Measurements from ENCODE around the gene NR1D2.

The NR1D2 gene

GRCh38 chr3:23920151-23920655 lies 24.9 kb upstream of the NR1D2 start:
- Mint-ChIP-seq H3K4me3 (peak overlapping the region; percentile 98), H3K27ac (peak overlapping the region; percentile 81), H3K27me3 (no peaks in the 10 kb centered on the region), H3K4me1 (peaks cover 36% of the 10 kb centered on the region), H3K9me3 (no peaks in the 10 kb centered on the region), H3K36me3 (peaks cover 32% of the 10 kb centered on the region)

GRCh38 chr3:23921052-23921511 lies 24.0 kb upstream of the NR1D2 start:
- peak overlapping the region; percentile 62 for H3K27ac Mint-ChIP-seq
- peaks cover 32% of the 10 kb centered on the region for H3K36me3 Mint-ChIP-seq

GRCh38 chr3:23923786-23924185 lies 21.3 kb upstream of the NR1D2 start:
- Mint-ChIP-seq H3K36me3 (peaks cover 16% of the 10 kb centered on the region), H3K27me3 (no peaks in the 10 kb centered on the region), H3K9me3 (no peaks in the 10 kb centered on the region), H3K4me1 (peaks cover 21% of the 10 kb centered on the region), H3K4me3 (no peak overlapping the region), H3K27ac (no peak overlapping the region)

More at GRCh38 chr3:23921052-23921511, 24.0 kb upstream of the NR1D2 start:
- H3K9me3 Mint-ChIP-seq: no peaks in the 10 kb centered on the region
- peaks cover 27% of the 10 kb centered on the region for H3K4me1 Mint-ChIP-seq
- peak overlapping the region; percentile 15 for H3K4me3 Mint-ChIP-seq
- no peaks in the 10 kb centered on the region for H3K27me3 Mint-ChIP-seq

GRCh38 chr3:23926246-23926645 lies 18.8 kb upstream of the NR1D2 start:
- Mint-ChIP-seq H3K27me3 (no peaks in the 10 kb centered on the region), H3K4me1 (peaks cover 2% of the 10 kb centered on the region), H3K36me3 (peaks cover under 1% of the 10 kb centered on the region), H3K4me3 (no peak overlapping the region), H3K9me3 (no peaks in the 10 kb centered on the region), H3K27ac (peak overlapping the region; percentile 6)

- Mint-ChIP-seq H3K36me3 (no peaks in the 10 kb centered on the region), H3K4me3 (no peak overlapping the region), H3K27ac (no peak overlapping the region), H3K27me3 (no peaks in the 10 kb centered on the region), H3K9me3 (no peaks in the 10 kb centered on the region), H3K4me1 (no peaks in the 10 kb centered on the region)
These were observed 18.4 kb upstream of the NR1D2 start for GRCh38 chr3:23926736-23927135.

GRCh38 chr3:23928524-23928923 lies 16.6 kb upstream of the NR1D2 start:
- H3K9me3 Mint-ChIP-seq: no peaks in the 10 kb centered on the region
- H3K4me3 Mint-ChIP-seq: no peak overlapping the region
- no peaks in the 10 kb centered on the region for H3K27me3 Mint-ChIP-seq
- H3K36me3 Mint-ChIP-seq: no peaks in the 10 kb centered on the region
- no peaks in the 10 kb centered on the region for H3K4me1 Mint-ChIP-seq
- no peak overlapping the region for H3K27ac Mint-ChIP-seq

- Mint-ChIP-seq H3K27ac (no peak overlapping the region), H3K36me3 (no peaks in the 10 kb centered on the region), H3K27me3 (no peaks in the 10 kb centered on the region), H3K4me1 (no peaks in the 10 kb centered on the region), H3K9me3 (no peaks in the 10 kb centered on the region), H3K4me3 (no peak overlapping the region)
These were observed 13.5 kb upstream of the NR1D2 start for GRCh38 chr3:23931597-23931996.

GRCh38 chr3:23932571-23932970 lies 12.5 kb upstream of the NR1D2 start:
- H3K4me3 Mint-ChIP-seq: no peak overlapping the region
- no peaks in the 10 kb centered on the region for H3K4me1 Mint-ChIP-seq
- no peaks in the 10 kb centered on the region for H3K9me3 Mint-ChIP-seq
- H3K27ac Mint-ChIP-seq: no peak overlapping the region
- no peaks in the 10 kb centered on the region for H3K36me3 Mint-ChIP-seq
- H3K27me3 Mint-ChIP-seq: no peaks in the 10 kb centered on the region

GRCh38 chr3:23934253-23934652 lies 10.8 kb upstream of the NR1D2 start:
- Mint-ChIP-seq H3K27ac (no peak overlapping the region), H3K27me3 (no peaks in the 10 kb centered on the region), H3K4me1 (no peaks in the 10 kb centered on the region), H3K4me3 (no peak overlapping the region), H3K9me3 (no peaks in the 10 kb centered on the region), H3K36me3 (peaks cover 4% of the 10 kb centered on the region)

GRCh38 chr3:23937296-23937695 lies 7.8 kb upstream of the NR1D2 start:
- Mint-ChIP-seq H3K36me3 (peaks cover 4% of the 10 kb centered on the region), H3K4me3 (no peak overlapping the region), H3K27ac (no peak overlapping the region)

GRCh38 chr3:23938688-23939087 lies 6.4 kb upstream of the NR1D2 start:
- no peaks in the 10 kb centered on the region for H3K9me3 Mint-ChIP-seq
- no peak overlapping the region for H3K27ac Mint-ChIP-seq
- peaks cover 4% of the 10 kb centered on the region for H3K36me3 Mint-ChIP-seq
- peaks cover 4% of the 10 kb centered on the region for H3K4me1 Mint-ChIP-seq
- H3K4me3 Mint-ChIP-seq: no peak overlapping the region
- H3K27me3 Mint-ChIP-seq: no peaks in the 10 kb centered on the region

More at GRCh38 chr3:23937296-23937695, 7.8 kb upstream of the NR1D2 start:
- no peaks in the 10 kb centered on the region for H3K27me3 Mint-ChIP-seq
- H3K9me3 Mint-ChIP-seq: no peaks in the 10 kb centered on the region
- no peaks in the 10 kb centered on the region for H3K4me1 Mint-ChIP-seq

- Mint-ChIP-seq H3K4me3 (no peak overlapping the region), H3K9me3 (no peaks in the 10 kb centered on the region), H3K4me1 (peaks cover 13% of the 10 kb centered on the region), H3K27ac (no peak overlapping the region), H3K27me3 (no peaks in the 10 kb centered on the region), H3K36me3 (peaks cover 4% of the 10 kb centered on the region)
These were observed 4.3 kb upstream of the NR1D2 start for GRCh38 chr3:23940775-23941174.

GRCh38 chr3:23941440-23941839 lies 3.6 kb upstream of the NR1D2 start:
- H3K36me3 Mint-ChIP-seq: peaks cover 4% of the 10 kb centered on the region
- H3K4me3 Mint-ChIP-seq: no peak overlapping the region
- H3K4me1 Mint-ChIP-seq: peaks cover 14% of the 10 kb centered on the region
- H3K9me3 Mint-ChIP-seq: no peaks in the 10 kb centered on the region
- no peak overlapping the region for H3K27ac Mint-ChIP-seq
- H3K27me3 Mint-ChIP-seq: no peaks in the 10 kb centered on the region

- Mint-ChIP-seq H3K4me1 (peaks cover 26% of the 10 kb centered on the region), H3K27ac (no peak overlapping the region), H3K9me3 (no peaks in the 10 kb centered on the region), H3K4me3 (no peak overlapping the region), H3K36me3 (peaks cover 4% of the 10 kb centered on the region), H3K27me3 (no peaks in the 10 kb centered on the region)
These were observed 2.5 kb upstream of the NR1D2 start for GRCh38 chr3:23942546-23942945.

GRCh38 chr3:23944007-23944783 lies 891 bp upstream of the NR1D2 start:
- Mint-ChIP-seq H3K4me3 (peak overlapping the region; percentile 85), H3K27ac (peak overlapping the region; percentile 84), H3K27me3 (no peaks in the 10 kb centered on the region), H3K9me3 (no peaks in the 10 kb centered on the region), H3K4me1 (peaks cover 38% of the 10 kb centered on the region), H3K36me3 (peaks cover 2% of the 10 kb centered on the region)

- Mint-ChIP-seq H3K4me1 (peaks cover 52% of the 10 kb centered on the region), H3K27ac (peak overlapping the region; percentile 76), H3K4me3 (peak overlapping the region; percentile 58), H3K9me3 (no peaks in the 10 kb centered on the region), H3K36me3 (peaks cover 2% of the 10 kb centered on the region), H3K27me3 (no peaks in the 10 kb centered on the region)
These were observed 502 bp downstream of the NR1D2 start for GRCh38 chr3:23945663-23945912.
